Activated B cell treated with CpG ODN at 0.5 μM for 24 hours (primary cell): ENCODE results near the gene TRIP13. TPM values are rescaled to one million over a fixed set of nuclear protein-coding genes. Genes with fewer than 3 reads are reported as not detected.
"Not testable (repeated sequence)": the region's sequence is repeated elsewhere in the genome, so short reads cannot be mapped to it uniquely, and the experiment has no call there.

Experiments used
- ATAC-seq: fragments of 200-7000 bp; cut with Tn5 transposase; one replicate; pipeline ENCODE4 v1.10.0; 2021; ENCODE audit warnings: low read depth, mild to moderate bottlenecking, moderate library complexity
- CTCF ChIA-PET: fragments of 350-600 bp; sonication (Branson Sonifier 250); formaldehyde crosslinking; loops from one replicate; lab custom pipeline; 2021; ENCODE audit warnings: antibody characterized with exemption; lab: Charles Lee
- POLR2A ChIA-PET: fragments of 350-600 bp; sonication (Branson Sonifier 250); formaldehyde crosslinking; loops from one replicate; lab custom pipeline; 2021; ENCODE audit warnings: antibody characterized with exemption; lab: Charles Lee
- DNase-seq: peaks from one replicate; pipeline ENCODE4 v3.0.0; 2022
- H3K27ac Mint-ChIP-seq: one replicate; pipeline ENCODE4 v1.8.0; 2020; ENCODE audit warnings: mixed read lengths
- H3K27me3 Mint-ChIP-seq: one replicate; pipeline ENCODE4 v1.8.0; 2021; ENCODE audit warnings: mixed read lengths
- H3K36me3 Mint-ChIP-seq: one replicate; pipeline ENCODE4 v1.8.0; 2021; ENCODE audit warnings: low read depth, mixed read lengths
- H3K4me1 Mint-ChIP-seq: one replicate; pipeline ENCODE4 v1.8.0; 2021; ENCODE audit warnings: mixed read lengths
- H3K4me3 Mint-ChIP-seq: one replicate; pipeline ENCODE4 v1.8.0; 2020; ENCODE audit warnings: mild to moderate bottlenecking, mixed read lengths
- H3K9me3 Mint-ChIP-seq: one replicate; pipeline ENCODE4 v1.8.0; 2020; ENCODE audit warnings: mixed read lengths
- CTCF ChIP-seq: fragments of 200-600 bp; IDR thresholded peaks from one replicate; pipeline ENCODE4 v1.8.0; 2022; ENCODE audit warnings: antibody characterized with exemption, mild to moderate bottlenecking
- intact Hi-C: fragments of 100-400 bp; cut with micrococcal nuclease; formaldehyde crosslinking; loops from one replicate; pipeline ENCODE4 v1.15.1; 2024
- total RNA-seq: library from RNA; stranded (reverse); gene quantifications from 2 replicates; pipeline ENCODE4 v1.2.3, GENCODE V29; 2022

TRIP13 gene
- total RNA-seq, 1 donor from 2014 or later: 4.1 TPM

GRCh38 chr5:932151-932627 lies 39.5 kb downstream of the TRIP13 start:
- no peaks in the 10 kb centered on the region for H3K36me3 Mint-ChIP-seq
- TF ChIP-seq CTCF: no peak
- no peak overlapping the region for H3K27ac Mint-ChIP-seq
- H3K27me3 Mint-ChIP-seq: peaks cover 18% of the 10 kb centered on the region
- POLR2A ChIA-PET: no interaction called here
- CTCF ChIA-PET: interaction anchor here (0.5 to 2.0 kb wide), 3 partner anchors 8 to 242 kb away, joined by 3 to 8 read pairs (median 4); no protein-coding TSS in a partner anchor
- H3K4me1 Mint-ChIP-seq: no peaks in the 10 kb centered on the region
- DNase-seq (no peak), ATAC-seq (no peak)
- no peaks in the 10 kb centered on the region for H3K9me3 Mint-ChIP-seq
- intact Hi-C loops: no loop called here
- no peak overlapping the region for H3K4me3 Mint-ChIP-seq

GRCh38 chr5:932628-933250 lies 40.1 kb downstream of the TRIP13 start:
- Mint-ChIP-seq H3K4me3 (no peak overlapping the region), H3K27me3 (peaks cover 14% of the 10 kb centered on the region), H3K27ac (no peak overlapping the region), H3K4me1 (no peaks in the 10 kb centered on the region), H3K36me3 (no peaks in the 10 kb centered on the region), H3K9me3 (no peaks in the 10 kb centered on the region)
- no peak for DNase-seq
- ATAC-seq: no peak
- no peak for TF ChIP-seq CTCF
- POLR2A ChIA-PET: no interaction called here
- intact Hi-C loops: no loop called here
- CTCF ChIA-PET: interaction anchor here (2.0 kb wide), 1 partner anchor 9 kb away, joined by 8 read pairs; no protein-coding TSS in a partner anchor

GRCh38 chr5:933251-933861 lies 40.7 kb downstream of the TRIP13 start:
- intact Hi-C loops: no loop called here
- POLR2A ChIA-PET: no interaction called here

GRCh38 chr5:933951-934350 lies 41.3 kb downstream of the TRIP13 start:
- H3K9me3 Mint-ChIP-seq, H3K4me3 Mint-ChIP-seq, H3K4me1 Mint-ChIP-seq, POLR2A ChIA-PET, DNase-seq, H3K36me3 Mint-ChIP-seq, ATAC-seq, intact Hi-C loops, H3K27ac Mint-ChIP-seq: not testable (repeated sequence)
- CTCF ChIA-PET: interaction anchor here (0.6 kb wide), 1 partner anchor 27 kb away, joined by 3 read pairs; no protein-coding TSS in a partner anchor
- peaks cover 11% of the 10 kb centered on the region for H3K27me3 Mint-ChIP-seq

More at GRCh38 chr5:933251-933861, 40.7 kb downstream of the TRIP13 start:
- no peak for TF ChIP-seq CTCF
- H3K36me3 Mint-ChIP-seq: no peaks in the 10 kb centered on the region
- ATAC-seq: no peak
- H3K4me1 Mint-ChIP-seq: no peaks in the 10 kb centered on the region
- CTCF ChIA-PET: interaction anchor here (2.0 kb wide), 1 partner anchor 9 kb away, joined by 8 read pairs; no protein-coding TSS in a partner anchor
- H3K27me3 Mint-ChIP-seq: peaks cover 10% of the 10 kb centered on the region
- H3K27ac Mint-ChIP-seq: no peak overlapping the region
- no peak for DNase-seq
- H3K9me3 Mint-ChIP-seq: no peaks in the 10 kb centered on the region
- H3K4me3 Mint-ChIP-seq: no peak overlapping the region

- intact Hi-C loops, H3K4me1 Mint-ChIP-seq, POLR2A ChIA-PET, DNase-seq, H3K36me3 Mint-ChIP-seq, ATAC-seq, H3K4me3 Mint-ChIP-seq, H3K27ac Mint-ChIP-seq, H3K9me3 Mint-ChIP-seq: not testable (repeated sequence)
- CTCF ChIA-PET: interaction anchor here (0.6 kb wide), 1 partner anchor 27 kb away, joined by 3 read pairs; no protein-coding TSS in a partner anchor
- peaks cover 15% of the 10 kb centered on the region for H3K27me3 Mint-ChIP-seq
Measured at GRCh38 chr5:934381-934967, 41.8 kb downstream of the TRIP13 start.
